K562 (cell line): ENCODE measurements around the gene CHRDL2. TPM values are rescaled to one million over a fixed set of nuclear protein-coding genes. Genes with fewer than 3 reads are reported as not detected.

ENCODE experiments used
- NR2F6 ChIP-seq: fragments of 450-650 bp; formaldehyde crosslinking; IDR thresholded peaks from 2 replicates; pipeline ENCODE4 v1.4.0; 2020; ENCODE audit warnings: mild to moderate bottlenecking
- RBM34 ChIP-seq: fragments of 200-400 bp; formaldehyde crosslinking; IDR thresholded peaks from 2 replicates; pipeline ENCODE4 v1.6.1; 2018; ENCODE audit warnings: low read length, borderline replicate concordance; ENCODE audit not compliant: insufficient read depth
- TCF3 ChIP-seq: sonication (generic); formaldehyde crosslinking; IDR thresholded peaks from 2 replicates; pipeline ENCODE4 v1.4.0; 2020; ENCODE audit warnings: mild to moderate bottlenecking, missing genetic modification reagents
- ZBTB7A ChIP-seq: IDR thresholded peaks from 2 replicates; pipeline ENCODE4 v1.6.1; 2011; ENCODE audit warnings: low read depth, mild to moderate bottlenecking, low read length, moderate library complexity, borderline replicate concordance; ENCODE audit not compliant: control insufficient read depth
- ZNF224 ChIP-seq: sonication (generic); formaldehyde crosslinking; IDR thresholded peaks from 2 replicates; pipeline ENCODE4 v1.8.0; 2022; ENCODE audit warnings: mild to moderate bottlenecking, missing genetic modification reagents
- ZNF583 ChIP-seq: fragments of 250-450 bp; sonication (Bioruptor Pico); IDR thresholded peaks from 2 replicates; pipeline ENCODE4 v1.4.0; 2020
- polyA plus RNA-seq, 8 experiments: library from polyadenylated mRNA; depleted of rRNA in 4 of 8; stranded (reverse) in 5 of 8; unstranded in 3 of 8; fragments of >200 nt; fragmentation: Nextera tagmentation in 2 of 8; fragmentation: Illumina TruSeq in 1 of 8; extraction: Ambion mirVana in 2 of 8; extraction: Trizol in 1 of 8; gene quantifications; 2 replicates each; pipeline versions ENCODE4 v1.2.1 to v1.2.3, GENCODE V29; 2011 to 2014; ENCODE audit warnings: inconsistent platforms in 1 of 8, missing spikeins in 1 of 8
- total RNA-seq, 7 experiments: library from RNA; depleted of rRNA in 6 of 7; stranded (reverse); fragments of >200 nt in 6 of 7; fragmentation: Illumina TruSeq in 2 of 7; extraction: Trizol in 2 of 7; gene quantifications; 2 replicates each; pipeline versions ENCODE4 v1.2.1 to v1.2.3, GENCODE V29; 2011 to 2021; ENCODE audit warnings: low replicate concordance in 1 of 7
- TF ChIP-seq, protein P1 (sequence below): fragments of 450-650 bp; IDR thresholded peaks from 2 replicates; pipeline ENCODE4 v1.6.1; 2016; ENCODE audit warnings: antibody characterized with exemption
- TF ChIP-seq, protein P2 (sequence below): sonication (generic); formaldehyde crosslinking; IDR thresholded peaks from 2 replicates; pipeline ENCODE4 v1.8.0; 2023; ENCODE audit warnings: mild to moderate bottlenecking, missing genetic modification reagents
- TF ChIP-seq, protein P3 (sequence below): fragments of 250-450 bp; sonication (Bioruptor Pico); IDR thresholded peaks from 2 replicates; pipeline ENCODE4 v1.9.0; 2021; ENCODE audit warnings: mild to moderate bottlenecking, inconsistent platforms
- TF ChIP-seq, protein P4 (sequence below), 2 experiments: fragments of 450-650 bp; IDR thresholded peaks; 2 replicates each; pipeline ENCODE4 v1.6.1; 2016; ENCODE audit warnings: mild to moderate bottlenecking in 2 of 2, borderline replicate concordance in 1 of 2, low read depth in 1 of 2, moderate library complexity in 1 of 2

CHRDL2 gene
- total and polyA plus RNA-seq, 9 of the 15 experiments (the other 6 are each of a cell fraction or from before 2014, with no cell fraction given): not detected

DNA sequence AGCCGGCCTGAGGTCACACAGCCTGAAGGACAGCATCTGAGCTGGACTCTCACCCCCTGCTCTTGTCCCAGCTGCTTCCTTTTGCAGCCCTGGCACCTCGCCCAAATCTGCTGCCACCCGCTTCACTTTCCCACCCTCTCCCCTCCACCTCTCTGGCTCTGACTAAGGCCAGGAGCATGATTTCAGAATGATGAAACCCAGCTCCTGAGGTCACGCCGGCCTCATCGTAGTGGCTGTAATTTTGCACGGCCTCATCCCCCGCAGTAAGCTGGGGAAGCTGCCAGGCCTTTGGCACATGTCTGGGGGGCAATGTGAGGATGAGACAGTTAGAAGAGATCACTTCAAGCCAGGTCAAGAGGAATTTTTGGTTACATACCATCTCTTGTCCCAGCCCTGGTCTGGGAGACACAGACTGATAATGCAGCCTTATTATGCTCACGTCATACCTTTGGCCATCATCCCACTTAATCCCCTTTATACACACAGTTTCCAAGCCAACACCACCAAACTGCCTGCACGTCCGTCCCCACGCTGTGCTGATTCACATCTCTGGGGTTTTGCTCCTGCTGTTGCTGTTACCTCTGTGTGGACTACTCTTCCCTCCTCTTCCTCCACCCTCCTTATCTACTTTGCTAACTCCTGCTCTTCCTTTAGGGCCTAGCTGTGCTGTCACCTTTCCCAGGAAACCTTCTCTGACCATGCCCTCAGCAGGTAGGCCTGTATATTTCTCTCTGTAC is 58.1 kb downstream of the CHRDL2 start (continued):
- TF ChIP-seq ZBTB7A (no peak), ZNF583 (CRISPR knock-in tag) (no peak), TCF3 (CRISPR knock-in tag) (peak; percentile 22; the same call in 1 of the 2 replicates), ZNF224 (CRISPR knock-in tag) (no peak), NR2F6 (CRISPR knock-in tag) (no peak), RBM34 (no peak)
- TF ChIP-seq, protein P1, sequence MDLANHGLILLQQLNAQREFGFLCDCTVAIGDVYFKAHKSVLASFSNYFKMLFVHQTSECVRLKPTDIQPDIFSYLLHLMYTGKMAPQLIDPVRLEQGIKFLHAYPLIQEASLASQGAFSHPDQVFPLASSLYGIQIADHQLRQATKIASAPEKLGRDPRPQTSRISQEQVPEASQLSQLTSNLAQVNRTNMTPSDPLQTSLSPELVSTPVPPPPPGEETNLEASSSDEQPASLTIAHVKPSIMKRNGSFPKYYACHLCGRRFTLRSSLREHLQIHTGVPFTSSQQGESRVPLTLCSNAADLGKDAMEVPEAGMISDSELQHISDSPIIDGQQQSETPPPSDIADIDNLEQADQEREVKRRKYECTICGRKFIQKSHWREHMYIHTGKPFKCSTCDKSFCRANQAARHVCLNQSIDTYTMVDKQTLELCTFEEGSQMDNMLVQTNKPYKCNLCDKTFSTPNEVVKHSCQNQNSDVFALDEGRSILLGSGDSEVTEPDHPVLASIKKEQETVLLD: no peak
- TF ChIP-seq, protein P2, sequence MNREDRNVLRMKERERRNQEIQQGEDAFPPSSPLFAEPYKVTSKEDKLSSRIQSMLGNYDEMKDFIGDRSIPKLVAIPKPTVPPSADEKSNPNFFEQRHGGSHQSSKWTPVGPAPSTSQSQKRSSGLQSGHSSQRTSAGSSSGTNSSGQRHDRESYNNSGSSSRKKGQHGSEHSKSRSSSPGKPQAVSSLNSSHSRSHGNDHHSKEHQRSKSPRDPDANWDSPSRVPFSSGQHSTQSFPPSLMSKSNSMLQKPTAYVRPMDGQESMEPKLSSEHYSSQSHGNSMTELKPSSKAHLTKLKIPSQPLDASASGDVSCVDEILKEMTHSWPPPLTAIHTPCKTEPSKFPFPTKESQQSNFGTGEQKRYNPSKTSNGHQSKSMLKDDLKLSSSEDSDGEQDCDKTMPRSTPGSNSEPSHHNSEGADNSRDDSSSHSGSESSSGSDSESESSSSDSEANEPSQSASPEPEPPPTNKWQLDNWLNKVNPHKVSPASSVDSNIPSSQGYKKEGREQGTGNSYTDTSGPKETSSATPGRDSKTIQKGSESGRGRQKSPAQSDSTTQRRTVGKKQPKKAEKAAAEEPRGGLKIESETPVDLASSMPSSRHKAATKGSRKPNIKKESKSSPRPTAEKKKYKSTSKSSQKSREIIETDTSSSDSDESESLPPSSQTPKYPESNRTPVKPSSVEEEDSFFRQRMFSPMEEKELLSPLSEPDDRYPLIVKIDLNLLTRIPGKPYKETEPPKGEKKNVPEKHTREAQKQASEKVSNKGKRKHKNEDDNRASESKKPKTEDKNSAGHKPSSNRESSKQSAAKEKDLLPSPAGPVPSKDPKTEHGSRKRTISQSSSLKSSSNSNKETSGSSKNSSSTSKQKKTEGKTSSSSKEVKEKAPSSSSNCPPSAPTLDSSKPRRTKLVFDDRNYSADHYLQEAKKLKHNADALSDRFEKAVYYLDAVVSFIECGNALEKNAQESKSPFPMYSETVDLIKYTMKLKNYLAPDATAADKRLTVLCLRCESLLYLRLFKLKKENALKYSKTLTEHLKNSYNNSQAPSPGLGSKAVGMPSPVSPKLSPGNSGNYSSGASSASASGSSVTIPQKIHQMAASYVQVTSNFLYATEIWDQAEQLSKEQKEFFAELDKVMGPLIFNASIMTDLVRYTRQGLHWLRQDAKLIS (CRISPR knock-in tag): no peak
- TF ChIP-seq, protein P3, sequence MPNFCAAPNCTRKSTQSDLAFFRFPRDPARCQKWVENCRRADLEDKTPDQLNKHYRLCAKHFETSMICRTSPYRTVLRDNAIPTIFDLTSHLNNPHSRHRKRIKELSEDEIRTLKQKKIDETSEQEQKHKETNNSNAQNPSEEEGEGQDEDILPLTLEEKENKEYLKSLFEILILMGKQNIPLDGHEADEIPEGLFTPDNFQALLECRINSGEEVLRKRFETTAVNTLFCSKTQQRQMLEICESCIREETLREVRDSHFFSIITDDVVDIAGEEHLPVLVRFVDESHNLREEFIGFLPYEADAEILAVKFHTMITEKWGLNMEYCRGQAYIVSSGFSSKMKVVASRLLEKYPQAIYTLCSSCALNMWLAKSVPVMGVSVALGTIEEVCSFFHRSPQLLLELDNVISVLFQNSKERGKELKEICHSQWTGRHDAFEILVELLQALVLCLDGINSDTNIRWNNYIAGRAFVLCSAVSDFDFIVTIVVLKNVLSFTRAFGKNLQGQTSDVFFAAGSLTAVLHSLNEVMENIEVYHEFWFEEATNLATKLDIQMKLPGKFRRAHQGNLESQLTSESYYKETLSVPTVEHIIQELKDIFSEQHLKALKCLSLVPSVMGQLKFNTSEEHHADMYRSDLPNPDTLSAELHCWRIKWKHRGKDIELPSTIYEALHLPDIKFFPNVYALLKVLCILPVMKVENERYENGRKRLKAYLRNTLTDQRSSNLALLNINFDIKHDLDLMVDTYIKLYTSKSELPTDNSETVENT: no peak
- TF ChIP-seq, protein P4, sequence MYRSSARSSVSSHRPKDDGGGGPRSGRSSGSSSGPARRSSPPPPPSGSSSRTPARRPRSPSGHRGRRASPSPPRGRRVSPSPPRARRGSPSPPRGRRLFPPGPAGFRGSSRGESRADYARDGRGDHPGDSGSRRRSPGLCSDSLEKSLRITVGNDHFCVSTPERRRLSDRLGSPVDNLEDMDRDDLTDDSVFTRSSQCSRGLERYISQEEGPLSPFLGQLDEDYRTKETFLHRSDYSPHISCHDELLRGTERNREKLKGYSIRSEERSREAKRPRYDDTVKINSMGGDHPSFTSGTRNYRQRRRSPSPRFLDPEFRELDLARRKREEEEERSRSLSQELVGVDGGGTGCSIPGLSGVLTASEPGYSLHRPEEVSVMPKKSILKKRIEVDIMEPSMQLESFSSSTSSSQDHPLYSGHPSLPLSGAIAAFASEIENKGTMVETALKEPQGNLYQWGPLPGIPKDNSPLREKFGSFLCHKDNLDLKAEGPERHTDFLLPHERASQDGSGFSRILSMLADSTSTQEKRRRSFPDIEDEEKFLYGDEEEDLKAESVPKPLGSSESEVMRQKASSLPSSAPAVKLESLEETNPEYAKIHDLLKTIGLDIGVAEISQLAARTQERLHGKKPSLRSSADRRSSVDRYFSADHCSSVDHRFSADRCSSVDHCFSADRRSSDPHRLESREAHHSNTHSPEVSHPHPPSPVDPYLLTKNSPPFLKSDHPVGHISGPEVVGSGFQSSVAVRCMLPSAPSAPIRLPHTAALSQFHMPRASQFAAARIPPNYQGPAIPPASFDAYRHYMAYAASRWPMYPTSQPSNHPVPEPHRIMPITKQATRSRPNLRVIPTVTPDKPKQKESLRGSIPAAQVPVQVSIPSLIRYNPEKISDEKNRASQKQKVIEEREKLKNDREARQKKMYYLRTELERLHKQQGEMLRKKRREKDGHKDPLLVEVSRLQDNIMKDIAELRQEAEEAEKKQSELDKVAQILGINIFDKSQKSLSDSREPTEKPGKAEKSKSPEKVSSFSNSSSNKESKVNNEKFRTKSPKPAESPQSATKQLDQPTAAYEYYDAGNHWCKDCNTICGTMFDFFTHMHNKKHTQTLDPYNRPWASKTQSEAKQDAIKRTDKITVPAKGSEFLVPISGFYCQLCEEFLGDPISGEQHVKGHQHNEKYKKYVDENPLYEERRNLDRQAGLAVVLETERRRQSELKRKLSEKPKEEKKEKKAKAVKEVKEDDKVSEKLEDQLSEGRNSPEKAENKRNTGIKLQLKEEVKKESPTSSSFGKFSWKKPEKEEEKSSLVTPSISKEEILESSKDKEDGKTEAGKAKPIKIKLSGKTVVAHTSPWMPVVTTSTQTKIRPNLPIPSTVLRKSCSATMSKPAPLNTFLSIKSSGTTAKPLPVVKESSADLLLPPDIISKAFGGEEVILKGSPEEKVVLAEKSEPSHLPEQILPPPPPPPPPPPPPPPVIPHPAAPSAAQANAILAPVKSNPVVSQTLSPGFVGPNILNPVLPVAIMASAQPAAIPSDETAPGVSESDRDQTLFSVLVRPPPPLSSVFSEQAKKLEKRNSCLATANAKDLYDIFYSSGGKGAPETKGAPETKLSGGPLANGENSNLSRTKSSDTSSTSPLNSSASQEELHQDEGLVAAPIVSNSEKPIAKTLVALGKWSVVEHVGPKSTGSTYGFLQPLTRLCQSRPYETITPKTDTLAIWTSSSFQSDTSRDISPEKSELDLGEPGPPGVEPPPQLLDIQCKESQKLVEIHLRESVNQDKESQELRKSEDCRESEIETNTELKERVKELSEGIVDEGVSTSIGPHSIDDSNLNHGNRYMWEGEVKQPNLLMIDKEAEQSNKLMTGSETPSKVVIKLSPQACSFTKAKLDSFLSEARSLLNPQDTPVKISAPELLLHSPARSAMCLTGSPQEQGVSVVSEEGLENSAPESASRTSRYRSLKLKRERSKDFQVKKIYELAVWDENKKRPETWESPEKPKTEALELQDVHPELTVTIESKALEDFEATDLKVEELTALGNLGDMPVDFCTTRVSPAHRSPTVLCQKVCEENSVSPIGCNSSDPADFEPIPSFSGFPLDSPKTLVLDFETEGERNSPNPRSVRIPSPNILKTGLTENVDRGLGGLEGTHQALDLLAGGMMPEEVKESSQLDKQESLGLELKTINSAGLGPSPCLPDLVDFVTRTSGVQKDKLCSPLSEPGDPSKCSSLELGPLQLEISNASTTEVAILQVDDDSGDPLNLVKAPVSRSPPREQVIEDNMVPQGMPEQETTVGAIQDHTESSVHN (IDR thresholded peaks at IDR 0.05; ENCODE audit: borderline replicate concordance in 1 of 2, low read depth in 1 of 2): 0 out of 4 replicates have a peak, but pooled peaks of 1 of the 2 experiments have one; percentile 23
